Measurements from ENCODE around the gene CHRDL2.

DNA sequence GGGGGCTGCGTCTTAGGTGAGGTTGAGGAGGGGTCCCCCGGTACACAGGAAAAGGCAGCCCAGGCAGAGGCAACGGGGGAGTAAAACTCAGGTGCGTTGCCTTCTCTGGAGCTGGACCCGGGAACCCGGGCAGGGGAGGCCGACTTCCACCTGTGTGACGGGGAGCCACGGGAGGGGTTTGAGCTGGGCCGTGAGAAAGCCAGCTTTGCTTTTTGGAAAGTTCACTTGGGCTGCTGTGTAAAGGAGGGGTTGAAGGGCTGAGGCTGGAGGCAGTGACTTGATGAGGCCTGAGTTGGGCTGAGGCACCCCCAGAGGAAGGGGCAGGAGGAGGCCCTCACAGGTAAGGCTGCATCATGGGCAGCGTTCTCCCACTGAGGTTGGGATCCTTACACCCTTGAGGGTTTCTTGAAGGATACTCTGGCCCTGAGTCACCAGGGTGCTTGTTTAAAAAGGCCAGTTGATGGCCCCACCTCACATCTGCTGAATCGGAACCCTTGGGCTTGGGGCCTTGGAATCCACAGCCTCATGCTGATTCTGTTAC is 47.2 kb downstream of the CHRDL2 start:
- TF ChIP-seq, protein P1, sequence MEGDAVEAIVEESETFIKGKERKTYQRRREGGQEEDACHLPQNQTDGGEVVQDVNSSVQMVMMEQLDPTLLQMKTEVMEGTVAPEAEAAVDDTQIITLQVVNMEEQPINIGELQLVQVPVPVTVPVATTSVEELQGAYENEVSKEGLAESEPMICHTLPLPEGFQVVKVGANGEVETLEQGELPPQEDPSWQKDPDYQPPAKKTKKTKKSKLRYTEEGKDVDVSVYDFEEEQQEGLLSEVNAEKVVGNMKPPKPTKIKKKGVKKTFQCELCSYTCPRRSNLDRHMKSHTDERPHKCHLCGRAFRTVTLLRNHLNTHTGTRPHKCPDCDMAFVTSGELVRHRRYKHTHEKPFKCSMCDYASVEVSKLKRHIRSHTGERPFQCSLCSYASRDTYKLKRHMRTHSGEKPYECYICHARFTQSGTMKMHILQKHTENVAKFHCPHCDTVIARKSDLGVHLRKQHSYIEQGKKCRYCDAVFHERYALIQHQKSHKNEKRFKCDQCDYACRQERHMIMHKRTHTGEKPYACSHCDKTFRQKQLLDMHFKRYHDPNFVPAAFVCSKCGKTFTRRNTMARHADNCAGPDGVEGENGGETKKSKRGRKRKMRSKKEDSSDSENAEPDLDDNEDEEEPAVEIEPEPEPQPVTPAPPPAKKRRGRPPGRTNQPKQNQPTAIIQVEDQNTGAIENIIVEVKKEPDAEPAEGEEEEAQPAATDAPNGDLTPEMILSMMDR (IDR thresholded peaks at IDR 0.05), result no peak
- no peak for TF ChIP-seq POLR2AphosphoS5 (IDR thresholded peaks at IDR 0.05)
